ENCODE measurements around the gene AMZ2. TPM values are rescaled to one million over a fixed set of nuclear protein-coding genes. Genes with fewer than 3 reads are reported as not detected.

The AMZ2 gene
- total RNA-seq, 2 donors from 2014 or later: 31.5 to 44.1 TPM

DNA sequence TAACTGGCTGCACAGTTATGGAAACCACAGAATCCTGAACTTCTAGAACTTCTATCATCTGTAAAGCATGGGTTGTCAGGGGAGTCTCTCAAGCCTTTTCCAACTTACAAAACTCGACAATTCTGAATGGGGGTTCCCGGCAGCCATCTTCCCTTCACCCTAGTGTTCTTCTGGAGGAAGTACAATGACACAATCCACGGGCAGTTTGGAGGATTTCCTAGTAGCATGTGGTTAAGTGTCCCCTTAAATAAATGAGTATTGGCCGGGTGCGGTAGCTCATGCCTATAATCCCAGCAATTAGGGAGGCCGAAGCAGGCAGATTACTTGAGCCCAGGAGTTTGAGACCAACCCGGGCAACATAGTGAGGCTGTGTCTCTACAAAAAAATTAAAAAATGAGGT, 41.0 kb downstream of the AMZ2 start:
- no peak overlapping the region for H3K27ac ChIP-seq
- H3K4me1 ChIP-seq: peaks cover 8% of the 10 kb centered on the region
- DNase-seq: no peak
- no peak overlapping the region for H3K9ac ChIP-seq (ENCODE audit: low read depth in 2 of 2, low read length in 2 of 2)
- H3K4me3 ChIP-seq: no peak overlapping the region
- no peak for TF ChIP-seq CTCF (IDR thresholded peaks at IDR 0.05)
- intact Hi-C loops (cut with DNase I): no loop called here
- H3K9me3 ChIP-seq: no peaks in the 10 kb centered on the region
- no peaks in the 10 kb centered on the region for H3K36me3 ChIP-seq
- H3K27me3 ChIP-seq: peaks cover 33% of the 10 kb centered on the region

GRCh38 chr17:68289473-68289872, 41.6 kb downstream of the AMZ2 start:
- Histone ChIP-seq H3K27ac (no peak overlapping the region), H3K27me3 (peaks cover 37% of the 10 kb centered on the region), H3K9me3 (no peaks in the 10 kb centered on the region), H3K4me1 (peaks cover 8% of the 10 kb centered on the region), H3K4me3 (no peak overlapping the region), H3K9ac (ENCODE audit: low read depth in 2 of 2, low read length in 2 of 2) (no peak overlapping the region), H3K36me3 (no peaks in the 10 kb centered on the region)
- no peak for TF ChIP-seq CTCF (IDR thresholded peaks at IDR 0.05)
- intact Hi-C loops (cut with DNase I): no loop called here
- DNase-seq: no peak

DNA sequence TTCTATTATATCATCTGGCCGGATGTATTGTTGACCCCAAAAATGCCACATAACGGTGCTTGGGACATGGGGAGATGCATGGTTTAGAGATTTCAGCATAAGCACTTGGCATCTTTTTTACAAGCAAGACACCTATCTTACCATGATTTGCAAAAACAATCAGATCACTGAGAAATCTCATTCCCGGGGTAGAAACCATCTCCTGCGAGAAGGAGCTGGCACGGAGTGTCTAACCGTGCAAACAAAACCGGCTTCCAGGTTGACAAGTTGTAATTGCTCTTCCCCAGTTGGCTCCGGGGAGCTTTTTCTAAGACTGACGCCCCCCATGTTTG, 42.1 kb downstream of the AMZ2 start:
- peak overlapping the region in 1 of 2 donors; percentile 64 for H3K9ac ChIP-seq (ENCODE audit: low read depth in 2 of 2, low read length in 2 of 2)
- H3K9me3 ChIP-seq: no peaks in the 10 kb centered on the region
- TF ChIP-seq CTCF (IDR thresholded peaks at IDR 0.05): no peak
- peaks cover 37% of the 10 kb centered on the region for H3K27me3 ChIP-seq
- no peaks in the 10 kb centered on the region for H3K36me3 ChIP-seq
- H3K4me3 ChIP-seq: no peak overlapping the region
- no peak for DNase-seq
- H3K4me1 ChIP-seq: peaks cover 8% of the 10 kb centered on the region
- intact Hi-C loops (cut with DNase I): no loop called here
- peak overlapping the region; percentile 73 for H3K27ac ChIP-seq

DNA sequence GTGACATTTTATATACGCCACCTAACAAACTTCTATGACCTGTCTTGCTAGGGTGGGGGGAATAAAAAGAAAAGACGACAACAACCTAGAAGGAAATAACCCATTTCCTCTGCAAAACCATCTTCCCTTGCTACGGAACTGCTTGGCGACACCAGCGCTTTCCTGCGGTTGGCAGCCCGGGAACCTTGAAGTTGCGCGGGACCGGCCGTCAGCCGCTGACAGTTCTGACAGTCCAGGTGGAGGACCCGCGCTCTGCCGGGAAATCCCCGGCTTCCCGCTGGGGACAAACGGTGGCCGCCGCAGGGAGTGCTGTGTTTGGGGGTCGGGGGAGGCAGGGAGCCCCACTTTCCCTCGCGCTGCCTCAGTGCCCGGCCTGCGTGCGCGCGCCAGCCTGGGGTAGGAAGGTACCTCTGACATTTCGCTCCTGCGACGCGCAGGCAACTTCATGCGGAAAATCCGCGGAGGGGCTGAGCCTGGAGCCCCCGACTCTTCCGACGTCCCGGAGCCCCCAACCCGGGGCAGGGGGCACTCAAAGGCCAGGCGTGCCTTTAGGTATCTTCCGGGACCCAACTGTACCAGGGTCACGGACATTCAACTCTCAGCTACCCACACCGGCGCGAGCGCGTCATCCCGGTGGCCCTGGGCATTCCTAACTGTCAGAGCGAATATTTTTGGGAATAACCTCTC, 42.6 kb downstream of the AMZ2 start:
- peaks cover 37% of the 10 kb centered on the region for H3K27me3 ChIP-seq
- peak overlapping the region; percentile 58 for H3K4me3 ChIP-seq
- peak overlapping the region; percentile 73 for H3K27ac ChIP-seq
- H3K36me3 ChIP-seq: no peaks in the 10 kb centered on the region
- H3K9ac ChIP-seq (ENCODE audit: low read depth in 2 of 2, low read length in 2 of 2): peak overlapping the region; percentile 19 to 64
- H3K9me3 ChIP-seq: no peaks in the 10 kb centered on the region
- peak; percentile 29 for DNase-seq
- no peak for TF ChIP-seq CTCF (IDR thresholded peaks at IDR 0.05)
- peaks cover 8% of the 10 kb centered on the region for H3K4me1 ChIP-seq
- intact Hi-C loops (cut with DNase I): no loop called here

- intact Hi-C loops (cut with DNase I): no loop called here
- peak within 1 kb of the TSS; percentile 73 for H3K27ac ChIP-seq
- H3K36me3 ChIP-seq: no peaks in the 10 kb centered on the region
- no peak for TF ChIP-seq CTCF (IDR thresholded peaks at IDR 0.05)
- H3K9me3 ChIP-seq: no peaks in the 10 kb centered on the region
- H3K4me3 ChIP-seq: peak within 1 kb of the TSS; percentile 58
- H3K4me1 ChIP-seq: peaks cover 8% of the 10 kb centered on the region
- peak; percentile 52 for DNase-seq
- peak within 1 kb of the TSS; percentile 34 to 77 for H3K9ac ChIP-seq (ENCODE audit: low read depth in 2 of 2, low read length in 2 of 2)
- H3K27me3 ChIP-seq: peaks cover 37% of the 10 kb centered on the region
These were observed 43.4 kb downstream of the AMZ2 start, which contains the start of the genes ARSG and SLC16A6 for GRCh38 chr17:68290955-68291835. Gene ARSG, plus strand, starts transcription at chr17:68291495. Its CDS starts 15,999 bp downstream, at chr17:68307494. Gene SLC16A6, minus strand, starts transcription at chr17:68291127. Its CDS starts 12,807 bp downstream, at chr17:68278320.

All from colonic mucosa (tissue), 4 donors.